GM10248 (cell line): ENCODE results near the gene EGR1.

ENCODE experiments used
- CTCF ChIA-PET: fragments of 300-600 bp; sonication (Branson Sonifier 250); formaldehyde crosslinking; extraction: SDS; loops from one replicate; lab custom pipeline; 2021; ENCODE audit warnings: antibody characterized with exemption; lab: Yijun Ruan, JAX
- POLR2A ChIA-PET: fragments of 350-650 bp; sonication (Branson Sonifier 250); formaldehyde crosslinking; extraction: SDS; loops from one replicate; lab custom pipeline; 2020; ENCODE audit warnings: antibody characterized with exemption; lab: Yijun Ruan, JAX
- DNase-seq: peaks from one replicate; pipeline ENCODE4 v3.0.0; 2012; ENCODE audit errors: extremely low spot score
- CTCF ChIP-seq: IDR thresholded peaks from 2 replicates; pipeline ENCODE4 v1.5.1; 2012; ENCODE audit warnings: mild to moderate bottlenecking, low read depth; ENCODE audit errors: extremely low read depth, missing control alignments, control extremely low read depth

The EGR1 gene

GRCh38 chr5:138444774-138445546 is 20.3 kb upstream of the EGR1 start:
- no peak for TF ChIP-seq CTCF
- CTCF ChIA-PET = interaction anchor here (2.7 kb wide), 1 partner anchor 59 kb away, joined by 11 read pairs; no protein-coding TSS in a partner anchor
- no peak for DNase-seq
- POLR2A ChIA-PET = interaction anchor here (2.5 kb wide), 1 partner anchor 21 kb away, joined by 10 read pairs; the partner anchor contains the start of gene EGR1

DNA sequence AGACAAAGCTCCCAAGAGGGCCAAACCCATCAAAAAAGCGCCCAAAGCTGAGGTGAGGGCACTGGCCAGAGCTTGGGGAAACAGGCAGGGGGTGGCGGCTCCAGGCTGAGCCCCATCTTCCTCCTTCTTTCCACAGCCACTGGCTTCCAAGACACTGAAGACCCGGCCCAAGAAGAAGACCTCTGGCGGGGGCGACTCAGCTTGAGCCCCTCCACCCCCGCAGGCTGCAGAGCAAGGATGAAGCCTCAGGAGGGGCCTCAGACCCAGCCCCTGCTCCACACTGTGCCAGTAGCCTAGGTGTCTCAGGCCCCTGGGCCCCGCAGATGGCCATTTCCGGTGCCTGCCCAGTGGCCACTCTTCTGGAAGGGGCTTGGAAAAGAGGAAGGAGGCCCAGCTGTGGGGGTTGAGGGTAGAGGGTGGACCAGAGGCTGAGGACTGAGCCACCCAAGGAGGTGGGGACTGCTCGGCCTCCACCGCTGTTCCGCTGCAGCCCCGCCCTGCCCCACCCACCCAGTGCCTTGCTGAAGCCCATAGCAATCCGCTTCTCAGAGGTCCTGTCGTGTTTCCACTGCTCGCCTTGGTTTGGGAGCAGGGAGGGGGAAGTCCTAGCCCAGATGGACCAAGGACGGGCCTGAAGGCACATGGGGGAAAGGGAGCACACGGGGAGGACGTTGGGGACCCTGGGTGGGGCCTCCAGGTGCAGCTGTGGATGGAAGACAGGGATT is 19.6 kb upstream of the EGR1 start:
- CTCF ChIA-PET = interaction anchor here (2.7 kb wide), 1 partner anchor 58 kb away, joined by 11 read pairs; no protein-coding TSS in a partner anchor
- POLR2A ChIA-PET = interaction anchor here (2.5 kb wide), 1 partner anchor 20 kb away, joined by 10 read pairs; the partner anchor contains the start of gene EGR1
- TF ChIP-seq CTCF = no peak
- DNase-seq = no peak

DNA sequence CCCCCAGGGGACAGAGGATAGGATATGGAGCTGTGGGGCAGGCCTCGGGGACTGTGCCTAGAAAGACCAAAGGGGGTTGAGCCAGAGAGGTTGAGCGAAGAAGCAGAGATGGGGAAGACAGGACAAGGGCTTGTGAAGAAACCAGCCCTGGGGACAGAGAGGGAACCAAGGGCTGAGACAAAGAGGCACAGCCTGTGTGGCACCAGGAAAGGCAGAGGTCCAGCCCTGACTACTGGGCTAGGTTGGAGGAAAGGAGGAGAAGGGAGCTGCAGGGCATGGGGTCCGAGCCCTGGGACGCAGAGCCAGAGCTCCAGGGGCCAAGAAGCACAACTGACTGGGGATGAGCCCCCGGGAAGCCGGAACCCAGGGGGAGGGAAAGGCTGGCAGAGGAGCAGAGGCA is 17.2 kb upstream of the EGR1 start:
- ChIA-PET CTCF (interaction anchor here (1.4 to 10.8 kb wide), 8 partner anchors 9 to 95 kb away, joined by 3 to 152 read pairs (median 18); partner anchors contain the start of genes EGR1, KDM3B and REEP2), POLR2A (interaction anchor here (0.6 to 1.3 kb wide), 2 partner anchors 18 to 845 kb away, joined by 3 to 15 read pairs; partner anchors contain the start of gene EGR1)
- no peak for DNase-seq
- no peak for TF ChIP-seq CTCF

DNA sequence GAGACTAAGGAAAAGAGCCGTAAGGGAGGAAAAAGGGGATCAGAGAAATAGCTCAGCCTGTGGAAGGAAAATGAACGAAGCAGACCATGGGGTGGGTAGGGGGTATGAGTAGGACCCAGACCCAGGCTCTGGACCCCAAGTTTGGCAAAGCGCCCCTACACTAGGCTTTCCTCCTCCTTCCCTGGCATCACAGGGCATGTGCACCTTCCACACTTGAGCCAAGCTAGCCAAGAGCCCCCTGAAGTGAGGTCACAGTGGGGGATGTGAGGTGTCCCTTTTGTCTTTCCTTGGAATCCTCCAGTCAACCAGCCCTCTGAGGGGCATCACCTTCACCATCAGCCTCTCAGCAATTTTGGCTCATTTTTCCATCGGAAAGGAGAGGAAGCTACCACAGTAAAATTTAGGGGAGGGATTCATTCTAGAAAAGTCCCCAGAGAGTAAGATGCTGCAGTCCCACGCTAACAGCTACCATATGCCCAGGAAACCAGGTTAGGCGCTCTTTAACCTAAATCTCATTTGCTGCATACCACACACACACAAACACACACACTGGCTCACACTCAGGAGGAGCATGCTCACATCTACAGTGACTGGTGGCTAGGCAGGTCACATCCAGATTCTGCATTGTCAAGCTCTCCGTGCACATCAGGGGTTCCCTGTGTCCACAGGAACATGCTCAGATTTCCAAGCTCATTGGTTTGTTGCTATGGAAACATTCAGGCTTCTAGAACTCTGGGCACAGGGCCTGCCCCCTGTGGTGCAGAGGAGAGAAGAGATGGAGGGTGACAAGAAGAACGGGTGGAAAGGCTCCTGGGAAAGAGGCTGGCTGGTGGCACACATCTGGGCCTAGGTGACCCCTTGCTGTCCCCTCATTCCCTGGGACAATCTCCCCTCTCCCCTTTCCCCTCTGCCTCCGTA is 16.5 kb upstream of the EGR1 start:
- no peak for TF ChIP-seq CTCF
- ChIA-PET CTCF (interaction anchor here (0.8 to 10.8 kb wide), 30 partner anchors 10 to 271 kb away, joined by 3 to 152 read pairs (median 7); partner anchors contain the start of genes EGR1, KDM3B and REEP2), POLR2A (interaction anchor here (0.6 to 1.3 kb wide), 3 partner anchors 17 to 844 kb away, joined by 3 to 15 read pairs (median 3); partner anchors contain the start of gene EGR1)
- no peak for DNase-seq

- POLR2A ChIA-PET = interaction anchor here (1.1 to 1.3 kb wide), 2 partner anchors 16 kb away, joined by 10 to 15 read pairs; partner anchors contain the start of gene EGR1
- peak; percentile 95 for DNase-seq
- CTCF ChIA-PET = interaction anchor here (0.8 to 10.8 kb wide), 34 partner anchors 11 to 272 kb away, joined by 3 to 152 read pairs (median 6); partner anchors contain the start of genes CDC23, EGR1, KDM3B and REEP2
- TF ChIP-seq CTCF = peak; percentile 83
Observed at GRCh38 chr5:138449501-138450239, 15.6 kb upstream of the EGR1 start.
